HG02798 (cell line): ENCODE measurements around the gene ELN.

Experiments
- ATAC-seq: cut with Tn5 transposase; IDR thresholded peaks from one replicate; pipeline ENCODE4 v1.9.1; 2021; ENCODE audit warnings: mild to moderate bottlenecking; ENCODE audit not compliant: unreplicated experiment, poor library complexity

ELN gene

GRCh38 chr7:74021546-74022320 lies 6.2 kb upstream of the ELN start:
- no peak for ATAC-seq

- no peak for ATAC-seq
Observed at GRCh38 chr7:74022507-74022906, 5.5 kb upstream of the ELN start.

GRCh38 chr7:74023092-74023536 lies 4.9 kb upstream of the ELN start:
- ATAC-seq, result no peak

GRCh38 chr7:74023786-74024185 lies 4.2 kb upstream of the ELN start:
- no peak for ATAC-seq

- ATAC-seq, result no peak
Observed at GRCh38 chr7:74025146-74025545, 2.8 kb upstream of the ELN start.

- ATAC-seq, result no peak
Observed at GRCh38 chr7:74025730-74026129, 2.2 kb upstream of the ELN start.

GRCh38 chr7:74026406-74026902 lies 1.5 kb upstream of the ELN start:
- ATAC-seq, result no peak

- peak; percentile 59 for ATAC-seq
Observed at GRCh38 chr7:74026903-74027682, 880 bp upstream of the ELN start.

- ATAC-seq, result no peak
Observed at GRCh38 chr7:74028321-74028838, 407 bp downstream of the ELN start.

GRCh38 chr7:74029089-74029785 lies 1.3 kb downstream of the ELN start:
- ATAC-seq, result no peak

GRCh38 chr7:74029991-74030415 lies 2.0 kb downstream of the ELN start:
- ATAC-seq, result no peak

- ATAC-seq, result no peak
Observed at GRCh38 chr7:74030861-74031260, 2.9 kb downstream of the ELN start.

- no peak for ATAC-seq
Observed at GRCh38 chr7:74031403-74032190, 3.6 kb downstream of the ELN start.

GRCh38 chr7:74032191-74032490 lies 4.2 kb downstream of the ELN start:
- ATAC-seq, result no peak

GRCh38 chr7:74032624-74033371 lies 4.8 kb downstream of the ELN start:
- ATAC-seq, result no peak

- no peak for ATAC-seq
Observed at GRCh38 chr7:74033372-74034311, 5.7 kb downstream of the ELN start.

GRCh38 chr7:74037609-74038008 lies 9.6 kb downstream of the ELN start:
- no peak for ATAC-seq
